ENCODE data around the gene MAN2A1.

Gene MAN2A1

GRCh38 chr5:109914906-109915305, 225.2 kb downstream of the MAN2A1 start:
- TF ChIP-seq SIN3A (IDR thresholded peaks at IDR 0.05; ENCODE audit: borderline replicate concordance, insufficient read depth, low read length) (no peak), TAF1 (IDR thresholded peaks at IDR 0.05; ENCODE audit: borderline replicate concordance, insufficient read depth, low read length) (no peak), POLR2AphosphoS5 (IDR thresholded peaks at IDR 0.05; ENCODE audit: low read depth, low read length) (no peak), FOXP2 (optimal IDR thresholded peaks at IDR 0.05; ENCODE audit: borderline replicate concordance, extremely low read depth, extremely low read length, insufficient read depth) (no peak)
- TF ChIP-seq, protein P1, sequence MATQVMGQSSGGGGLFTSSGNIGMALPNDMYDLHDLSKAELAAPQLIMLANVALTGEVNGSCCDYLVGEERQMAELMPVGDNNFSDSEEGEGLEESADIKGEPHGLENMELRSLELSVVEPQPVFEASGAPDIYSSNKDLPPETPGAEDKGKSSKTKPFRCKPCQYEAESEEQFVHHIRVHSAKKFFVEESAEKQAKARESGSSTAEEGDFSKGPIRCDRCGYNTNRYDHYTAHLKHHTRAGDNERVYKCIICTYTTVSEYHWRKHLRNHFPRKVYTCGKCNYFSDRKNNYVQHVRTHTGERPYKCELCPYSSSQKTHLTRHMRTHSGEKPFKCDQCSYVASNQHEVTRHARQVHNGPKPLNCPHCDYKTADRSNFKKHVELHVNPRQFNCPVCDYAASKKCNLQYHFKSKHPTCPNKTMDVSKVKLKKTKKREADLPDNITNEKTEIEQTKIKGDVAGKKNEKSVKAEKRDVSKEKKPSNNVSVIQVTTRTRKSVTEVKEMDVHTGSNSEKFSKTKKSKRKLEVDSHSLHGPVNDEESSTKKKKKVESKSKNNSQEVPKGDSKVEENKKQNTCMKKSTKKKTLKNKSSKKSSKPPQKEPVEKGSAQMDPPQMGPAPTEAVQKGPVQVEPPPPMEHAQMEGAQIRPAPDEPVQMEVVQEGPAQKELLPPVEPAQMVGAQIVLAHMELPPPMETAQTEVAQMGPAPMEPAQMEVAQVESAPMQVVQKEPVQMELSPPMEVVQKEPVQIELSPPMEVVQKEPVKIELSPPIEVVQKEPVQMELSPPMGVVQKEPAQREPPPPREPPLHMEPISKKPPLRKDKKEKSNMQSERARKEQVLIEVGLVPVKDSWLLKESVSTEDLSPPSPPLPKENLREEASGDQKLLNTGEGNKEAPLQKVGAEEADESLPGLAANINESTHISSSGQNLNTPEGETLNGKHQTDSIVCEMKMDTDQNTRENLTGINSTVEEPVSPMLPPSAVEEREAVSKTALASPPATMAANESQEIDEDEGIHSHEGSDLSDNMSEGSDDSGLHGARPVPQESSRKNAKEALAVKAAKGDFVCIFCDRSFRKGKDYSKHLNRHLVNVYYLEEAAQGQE (IDR thresholded peaks at IDR 0.05; ENCODE audit: insufficient read depth in 1 of 2, low read depth in 2 of 2, low read length in 2 of 2), result no peak

- TF ChIP-seq POLR2AphosphoS5 (IDR thresholded peaks at IDR 0.05; ENCODE audit: low read depth, low read length) (no peak), FOXP2 (optimal IDR thresholded peaks at IDR 0.05; ENCODE audit: borderline replicate concordance, extremely low read depth, extremely low read length, insufficient read depth) (no peak), SIN3A (IDR thresholded peaks at IDR 0.05; ENCODE audit: borderline replicate concordance, insufficient read depth, low read length) (no peak), TAF1 (IDR thresholded peaks at IDR 0.05; ENCODE audit: borderline replicate concordance, insufficient read depth, low read length) (no peak)
- TF ChIP-seq, protein P1 (IDR thresholded peaks at IDR 0.05; ENCODE audit: insufficient read depth in 1 of 2, low read depth in 2 of 2, low read length in 2 of 2), result no peak
These were observed 226.9 kb downstream of the MAN2A1 start for GRCh38 chr5:109916481-109917153.

Data from PFSK-1 (cell line).